HG02884 (cell line): ENCODE results near the gene COLGALT1.
"Not testable (repeated sequence)": the region's sequence is repeated elsewhere in the genome, so short reads cannot be mapped to it uniquely, and the experiment has no call there.

Experiments
- ATAC-seq: cut with Tn5 transposase; IDR thresholded peaks from one replicate; pipeline ENCODE4 v1.9.1; 2021; ENCODE audit warnings: mild to moderate bottlenecking, moderate library complexity; ENCODE audit not compliant: unreplicated experiment

COLGALT1 gene

DNA sequence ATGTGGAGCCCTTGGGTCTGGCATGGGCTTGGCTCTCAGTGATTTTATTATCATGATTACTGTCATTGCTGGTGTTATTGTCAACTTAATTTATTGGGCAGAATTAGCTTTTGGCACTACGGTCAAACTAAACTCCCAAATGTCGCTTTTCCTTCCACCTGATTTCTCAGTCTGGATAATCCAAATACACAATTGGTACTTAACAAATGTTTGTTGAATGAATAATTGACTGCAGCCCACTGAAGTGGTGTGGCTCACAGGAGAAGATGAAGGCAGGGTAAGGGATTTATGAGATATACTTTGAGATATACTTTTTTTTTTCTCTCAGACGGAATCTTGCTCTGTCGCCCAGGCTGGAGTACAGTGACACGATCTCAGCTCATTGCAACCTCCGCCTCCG is 1.5 kb downstream of the COLGALT1 start:
- ATAC-seq: no peak

DNA sequence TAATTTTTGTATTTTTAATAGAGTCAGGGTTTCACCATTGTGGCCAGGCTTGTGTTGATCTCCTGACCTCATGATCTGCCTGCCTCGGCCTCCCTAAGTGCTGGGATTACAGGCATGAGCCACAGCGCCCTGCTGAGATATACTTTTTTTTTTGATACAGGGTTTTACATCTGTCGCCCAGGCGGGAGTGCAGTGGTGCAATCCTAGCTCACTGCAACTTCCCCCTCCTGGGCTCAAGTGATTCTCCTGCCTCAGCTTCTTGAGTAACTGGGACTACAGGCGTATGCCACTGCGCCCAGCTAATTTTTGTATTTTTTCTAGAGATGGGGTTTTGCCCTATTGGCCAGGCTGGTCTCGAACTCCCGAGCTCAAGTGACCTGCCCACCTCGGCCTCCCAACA is 2.0 kb downstream of the COLGALT1 start:
- ATAC-seq: no peak

GRCh38 chr19:17560205-17560595 is 4.8 kb downstream of the COLGALT1 start:
- no peak for ATAC-seq

DNA sequence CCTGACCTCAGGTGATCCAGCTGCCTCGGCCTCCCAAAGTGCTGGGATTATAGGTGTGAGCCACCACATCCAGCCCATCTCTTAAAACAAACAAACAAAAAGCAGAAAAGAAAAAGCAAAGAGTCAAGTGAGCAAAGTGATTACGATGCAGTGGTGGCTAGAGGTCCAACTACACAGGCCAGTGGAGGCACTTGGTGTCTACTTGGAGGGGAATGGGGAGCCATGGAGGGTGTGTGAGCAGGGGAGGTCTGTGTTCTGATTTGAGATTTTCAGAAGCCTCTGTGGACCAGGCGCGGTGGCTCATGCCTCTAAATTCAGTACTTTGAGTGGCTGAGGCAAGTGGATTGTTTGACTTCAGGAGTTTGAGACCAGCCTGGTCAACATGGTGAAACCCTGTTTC is 6.6 kb downstream of the COLGALT1 start:
- ATAC-seq: no peak

DNA sequence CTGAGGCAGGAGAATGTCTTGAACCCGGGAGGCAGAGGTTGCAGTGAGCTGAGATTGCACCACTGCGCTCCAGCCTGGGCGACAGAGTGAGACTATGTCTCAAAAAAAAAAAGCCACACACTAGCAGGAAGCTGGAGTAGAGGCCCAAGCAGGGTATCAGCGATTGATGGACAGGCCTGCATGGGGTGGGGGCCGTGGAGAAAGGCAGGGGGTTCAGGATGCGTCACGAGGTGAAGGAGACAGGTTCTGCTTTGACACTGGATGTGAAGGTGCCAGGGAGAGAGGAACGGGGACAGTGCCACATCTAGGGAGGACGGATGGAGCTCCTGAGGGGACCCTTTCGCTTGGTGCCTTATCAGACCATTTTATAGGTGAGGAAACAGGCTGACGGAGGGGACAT is 7.1 kb downstream of the COLGALT1 start:
- no peak for ATAC-seq

DNA sequence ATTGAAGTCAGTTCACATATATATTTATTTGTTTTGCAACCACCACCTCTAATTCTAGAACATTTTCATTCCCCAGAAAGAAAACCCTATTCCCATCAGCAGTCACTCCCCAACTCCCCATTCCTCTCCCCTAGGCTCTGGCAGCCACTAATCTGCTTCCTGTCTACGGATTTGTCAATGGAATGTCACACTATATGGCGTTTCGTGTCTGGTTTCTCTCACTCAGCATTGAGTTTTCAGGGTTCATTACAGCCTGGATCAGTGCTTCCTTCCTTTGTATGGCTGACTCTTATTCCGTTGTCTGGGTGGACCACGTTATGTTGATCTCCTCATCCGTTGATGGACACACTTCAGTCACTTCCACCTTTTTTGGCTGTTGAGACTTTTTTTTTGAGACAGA is 9.3 kb downstream of the COLGALT1 start:
- no peak for ATAC-seq

DNA sequence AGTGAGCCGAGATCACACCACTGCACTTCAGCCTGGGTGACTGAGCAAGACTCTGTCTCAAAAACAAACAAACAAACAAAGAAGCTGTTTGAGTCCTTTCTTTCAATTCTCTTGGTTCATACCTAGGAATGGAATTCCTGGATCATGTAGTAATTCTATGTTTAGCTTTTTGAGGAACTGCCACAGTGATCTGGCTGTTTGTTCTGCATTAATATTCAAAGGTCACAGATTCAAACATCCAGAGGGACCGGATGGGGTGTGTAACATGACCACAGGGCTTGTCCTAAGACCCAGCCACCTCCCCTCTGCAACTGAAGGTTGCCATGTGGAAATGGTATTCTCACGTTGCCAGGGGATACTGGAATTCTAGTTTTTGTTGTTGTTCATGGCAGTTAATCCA is 10.2 kb downstream of the COLGALT1 start:
- no peak for ATAC-seq

DNA sequence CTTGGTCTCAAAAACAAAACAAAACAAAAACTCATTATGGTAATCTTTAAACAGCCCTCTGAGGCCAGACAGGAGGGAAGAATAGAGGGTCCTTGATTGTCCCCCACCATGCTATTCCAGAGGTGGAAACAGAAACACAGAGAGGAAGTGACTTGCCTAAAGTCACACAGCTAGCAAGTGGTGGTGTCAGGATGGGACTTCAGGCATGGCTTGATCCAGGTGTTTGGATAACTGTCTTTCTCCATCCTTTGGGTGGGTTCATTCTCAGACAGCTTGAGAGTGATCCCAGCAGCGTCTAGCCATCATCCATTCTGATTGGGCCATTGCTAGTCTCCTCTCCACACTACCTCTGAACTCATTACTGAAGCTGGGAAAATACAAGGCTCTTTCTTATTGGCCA is 12.5 kb downstream of the COLGALT1 start:
- no peak for ATAC-seq

GRCh38 chr19:17570291-17570690 is 14.8 kb downstream of the COLGALT1 start:
- not testable (repeated sequence) for ATAC-seq

- ATAC-seq: no peak
Measured at GRCh38 chr19:17570791-17571190, 15.3 kb downstream of the COLGALT1 start.

GRCh38 chr19:17572638-17573037 is 17.2 kb downstream of the COLGALT1 start:
- ATAC-seq: no peak

DNA sequence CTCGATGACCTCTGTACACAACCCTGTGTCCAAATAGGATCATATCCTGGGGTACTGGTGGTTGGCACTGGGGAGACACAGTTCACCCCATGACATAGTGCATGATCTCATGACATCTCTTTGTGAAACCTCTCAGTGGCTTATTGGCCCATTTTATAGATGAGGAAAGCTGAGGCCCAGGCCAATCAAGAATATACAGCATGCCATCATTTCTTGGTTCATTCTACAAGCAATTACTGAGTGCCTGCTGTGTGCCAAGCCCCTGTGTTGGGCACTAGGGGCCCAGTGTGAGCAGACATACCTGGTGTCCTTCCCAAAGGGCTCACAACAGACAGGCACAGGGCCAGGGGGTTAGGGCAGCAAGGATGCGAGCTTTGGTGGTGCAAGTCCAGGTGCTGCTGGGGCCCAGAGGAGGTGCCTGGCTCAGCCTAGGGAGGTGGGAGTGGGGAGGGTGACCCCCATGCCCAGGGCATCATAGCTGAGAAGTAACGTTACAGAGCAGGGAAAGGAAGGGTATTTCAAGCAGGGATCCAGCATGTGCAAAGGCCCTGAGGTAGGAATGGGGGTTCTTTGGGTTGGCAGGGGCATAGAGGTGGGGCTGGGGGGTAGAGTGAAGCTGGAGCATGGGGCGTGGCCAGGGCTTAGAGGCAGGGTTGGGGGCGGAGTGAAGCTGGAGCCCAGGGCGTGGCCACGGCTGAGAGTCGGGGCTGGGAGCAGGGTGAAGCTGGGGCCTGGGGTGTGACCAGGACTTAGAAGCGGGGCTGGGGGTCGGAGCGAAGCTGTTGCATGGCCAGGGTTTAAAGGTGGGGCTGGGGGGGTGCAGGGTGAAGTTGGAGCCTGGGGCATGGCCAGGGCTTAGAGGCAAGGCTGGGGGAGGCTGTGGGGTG is 20.7 kb downstream of the COLGALT1 start:
- no peak for ATAC-seq

- ATAC-seq: no peak
Measured at GRCh38 chr19:17576758-17577456, 21.5 kb downstream of the COLGALT1 start.

DNA sequence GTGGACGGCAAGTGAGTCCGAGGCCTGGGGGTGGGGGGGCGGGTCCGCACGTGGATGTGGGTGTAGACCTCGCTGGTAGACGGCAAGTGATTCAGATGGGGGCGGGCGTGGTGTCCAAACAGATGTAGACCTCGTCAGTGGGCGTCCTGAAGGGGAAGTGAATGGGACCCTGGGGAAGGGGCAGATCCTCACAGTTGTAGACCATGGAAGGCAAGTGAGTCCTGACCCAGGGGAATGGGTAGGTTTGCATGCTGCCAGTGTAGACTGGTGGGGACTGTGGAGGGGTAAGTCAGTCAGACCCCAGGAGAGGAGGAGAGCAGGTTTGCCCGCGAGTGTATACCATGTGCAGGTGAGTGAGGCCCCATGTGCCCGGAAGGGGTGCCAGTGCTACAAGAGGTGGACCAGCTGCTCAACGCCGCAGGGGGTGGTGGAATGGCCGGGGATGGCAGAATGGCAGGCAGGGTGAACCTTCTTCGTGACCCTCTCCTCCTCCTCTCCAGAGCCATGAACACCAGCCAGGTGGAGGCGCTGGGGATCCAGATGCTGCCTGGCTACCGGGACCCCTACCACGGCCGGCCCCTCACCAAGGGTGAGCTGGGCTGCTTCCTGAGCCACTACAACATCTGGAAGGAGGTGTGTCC is 22.1 kb downstream of the COLGALT1 start:
- ATAC-seq: no peak

- no peak for ATAC-seq
Measured at GRCh38 chr19:17579661-17580244, 24.3 kb downstream of the COLGALT1 start.

GRCh38 chr19:17580470-17581144 is 25.2 kb downstream of the COLGALT1 start:
- no peak for ATAC-seq

- no peak for ATAC-seq
Measured at GRCh38 chr19:17581211-17581874, 25.9 kb downstream of the COLGALT1 start.

- ATAC-seq: no peak
Measured at GRCh38 chr19:17582613-17583012, 27.2 kb downstream of the COLGALT1 start.

- no peak for ATAC-seq
Measured at GRCh38 chr19:17584132-17584531, 28.7 kb downstream of the COLGALT1 start.

GRCh38 chr19:17585395-17585794 is 29.9 kb downstream of the COLGALT1 start:
- ATAC-seq: not testable (repeated sequence)
